ENCODE results near the gene RPS16. TPM values are rescaled to one million over a fixed set of nuclear protein-coding genes. Genes with fewer than 3 reads are reported as not detected.
A peak's percentile ranks its signal among the peaks of the same experiment; 100 is the strongest.

Gene RPS16
- total RNA-seq (1,000 to 10,000 TPM in 6 of 9 donors, 100 to 1,000 TPM in 3; 229 to 1,939 (median 1,252) TPM), polyA plus RNA-seq (1,000 to 10,000 TPM; 1,071 to 2,033 (median 1,152) TPM)
- long read RNA-seq, donor 1, transcript RPS16-201 (5 exons, 560 nt), result major isoform, 623 of 825 reads
- long read RNA-seq, donor 1, transcript RPS16-207 (5 exons, 492 nt), result minor isoform, 14 of 825 reads
- long read RNA-seq, donor 1, transcript RPS16-203 (2 exons, 1,035 nt), result minor isoform, 17 of 825 reads
- long read RNA-seq, donor 1, partial matches to known transcripts, result 138 of 825 reads
- long read RNA-seq, donor 1, other reads (novel, unspliced or antisense), result 33 of 825 reads
- long read RNA-seq, donor 2, transcript RPS16-203 (2 exons, 1,035 nt), result minor isoform, 9 of 576 reads
- long read RNA-seq, donor 2, transcript RPS16-207 (5 exons, 492 nt), result minor isoform, 12 of 576 reads
- long read RNA-seq, donor 2, transcript RPS16-201 (5 exons, 560 nt), result major isoform, 436 of 576 reads
- long read RNA-seq, donor 2, partial matches to known transcripts, result 96 of 576 reads
- long read RNA-seq, donor 2, other reads (novel, unspliced or antisense), result 19 of 576 reads
- long read RNA-seq, donor 3, transcript RPS16-201 (5 exons, 560 nt), result major isoform, 378 of 503 reads
- long read RNA-seq, donor 3, transcript RPS16-207 (5 exons, 492 nt), result minor isoform, 8 of 503 reads
- long read RNA-seq, donor 3, transcript RPS16-203 (2 exons, 1,035 nt), result minor isoform, 18 of 503 reads
- long read RNA-seq, donor 3, partial matches to known transcripts, result 91 of 503 reads
- long read RNA-seq, donor 3, other reads (novel, unspliced or antisense), result 6 of 503 reads
- long read RNA-seq, donor 4, transcript RPS16-207 (5 exons, 492 nt), result minor isoform, 9 of 886 reads
- long read RNA-seq, donor 4, transcript RPS16-201 (5 exons, 560 nt), result major isoform, 865 of 886 reads
- long read RNA-seq, donor 4, partial matches to known transcripts, result 6 of 886 reads
- long read RNA-seq, donor 4, other reads (novel, unspliced or antisense), result 6 of 886 reads
- long read RNA-seq, donor 5, transcript RPS16-207 (5 exons, 492 nt), result minor isoform, 10 of 430 reads
- long read RNA-seq, donor 5, transcript RPS16-201 (5 exons, 560 nt), result major isoform, 400 of 430 reads
- long read RNA-seq, donor 5, transcript RPS16-206 (4 exons, 2,389 nt), result minor isoform, 5 of 430 reads
- long read RNA-seq, donor 5, partial matches to known transcripts, result 11 of 430 reads
- long read RNA-seq, donor 5, other reads (novel, unspliced or antisense), result 2 of 430 reads
- long read RNA-seq, donor 6, transcript RPS16-207 (5 exons, 492 nt), result minor isoform, 14 of 1,115 reads
- long read RNA-seq, donor 6, transcript RPS16-201 (5 exons, 560 nt), result major isoform, 1,075 of 1,115 reads
- long read RNA-seq, donor 6, partial matches to known transcripts, result 1 of 1,115 reads
- long read RNA-seq, donor 6, other reads (novel, unspliced or antisense), result 23 of 1,115 reads
- long read RNA-seq, donor 7, transcript RPS16-207 (5 exons, 492 nt), result minor isoform, 5 of 525 reads
- long read RNA-seq, donor 7, transcript RPS16-201 (5 exons, 560 nt), result major isoform, 376 of 525 reads
- long read RNA-seq, donor 7, transcript RPS16-203 (2 exons, 1,035 nt), result minor isoform, 6 of 525 reads
- long read RNA-seq, donor 7, partial matches to known transcripts, result 113 of 525 reads
- long read RNA-seq, donor 7, other reads (novel, unspliced or antisense), result 21 of 525 reads
- long read RNA-seq, donor 8, transcript RPS16-207 (5 exons, 492 nt), result minor isoform, 19 of 773 reads
- long read RNA-seq, donor 8, transcript RPS16-201 (5 exons, 560 nt), result major isoform, 644 of 773 reads
- long read RNA-seq, donor 8, transcript RPS16-203 (2 exons, 1,035 nt), result minor isoform, 6 of 773 reads
- long read RNA-seq, donor 8, partial matches to known transcripts, result 82 of 773 reads
- long read RNA-seq, donor 8, other reads (novel, unspliced or antisense), result 21 of 773 reads
- long read RNA-seq, donor 9, transcript RPS16-201 (5 exons, 560 nt), result major isoform, 369 of 572 reads
- long read RNA-seq, donor 9, transcript RPS16-207 (5 exons, 492 nt), result minor isoform, 11 of 572 reads
- long read RNA-seq, donor 9, transcript RPS16-206 (4 exons, 2,389 nt), result minor isoform, 5 of 572 reads
- long read RNA-seq, donor 9, transcript RPS16-203 (2 exons, 1,035 nt), result minor isoform, 22 of 572 reads
- long read RNA-seq, donor 9, partial matches to known transcripts, result 146 of 572 reads
- long read RNA-seq, donor 9, other reads (novel, unspliced or antisense), result 15 of 572 reads
- long read RNA-seq, donor 10, transcript RPS16-201 (5 exons, 560 nt), result major isoform, 169 of 230 reads
- long read RNA-seq, donor 10, transcript RPS16-203 (2 exons, 1,035 nt), result minor isoform, 6 of 230 reads
- long read RNA-seq, donor 10, partial matches to known transcripts, result 50 of 230 reads
- long read RNA-seq, donor 10, other reads (novel, unspliced or antisense), result 0 of 230 reads

- Histone ChIP-seq H3K27me3 (no peaks in the 10 kb centered on the region), H3K4me1 (replicated peaks in 1 of 2) (peaks cover 18 to 22% of the 10 kb centered on the region in 2 donors), H3K27ac (peak within 1 kb of the TSS; percentile 35 to 90 (median 80)), H3K9me3 (replicated peaks in 1 of 3) (no peaks in the 10 kb centered on the region), H3K36me3 (replicated peaks in 1 of 2) (peaks cover 0 to 31% of the 10 kb centered on the region in 2 donors), H3K4me3 (peak within 1 kb of the TSS; percentile 70 to 95 (median 83))
- intact Hi-C loops (cut with DNase I), result loop anchor here in 1 of 2 donors (10.0 kb wide), 1 partner anchor 239 kb away; no protein-coding TSS in a partner anchor
- TF ChIP-seq POLR2A (IDR thresholded peaks at IDR 0.05) (peak; percentile 88 to 97), CTCF (IDR thresholded peaks at IDR 0.05) (peak in 1 of 6 experiments; percentile 5)
- peak; percentile 98 to 99 (median 99) for DNase-seq
- WGBS, 4 donors, result 0% methylated on average over 27 to 61 of the region's 61 CpGs
These were observed at the start of gene RPS16 for GRCh38 chr19:39435499-39436349. Gene RPS16, minus strand, starts transcription at chr19:39435949. Its CDS starts 54 bp downstream, at chr19:39435895.

- intact Hi-C loops (cut with DNase I), result no loop called here
- Histone ChIP-seq H3K4me1 (replicated peaks in 1 of 2) (peaks cover 8 to 18% of the 10 kb centered on the region in 2 donors), H3K27me3 (no peaks in the 10 kb centered on the region), H3K27ac (no peak overlapping the region), H3K9me3 (replicated peaks in 1 of 3) (no peaks in the 10 kb centered on the region), H3K36me3 (replicated peaks in 1 of 2) (peaks cover 0 to 11% of the 10 kb centered on the region in 2 donors), H3K4me3 (no peak overlapping the region)
- WGBS, 4 donors, result 61 to 81% (median 72%) methylated on average over 5 to 6 of the region's 6 CpGs
- no peak for TF ChIP-seq CTCF (IDR thresholded peaks at IDR 0.05)
- no peak for TF ChIP-seq POLR2A (IDR thresholded peaks at IDR 0.05)
- no peak for DNase-seq
These were observed 47.4 kb upstream of the RPS16 start for GRCh38 chr19:39483141-39483540.
